ENCODE data around the gene TAPBP.
A peak's percentile ranks its signal among the peaks of the same experiment; 100 is the strongest.

The TAPBP gene

GRCh38 chr6:33319939-33320314 lies 6.0 kb upstream of the TAPBP start:
- no peak for DNase-seq (ENCODE audit: low spot score)

- DNase-seq (ENCODE audit: low spot score), result no peak
Measured at GRCh38 chr6:33318426-33319073, 4.7 kb upstream of the TAPBP start.

- DNase-seq (ENCODE audit: low spot score), result peak; percentile 99
Measured at GRCh38 chr6:33317669-33318425, 4.0 kb upstream of the TAPBP start, which contains the start of gene ZBTB22. ZBTB22 (minus strand) TSS chr6:33317744; CDS start chr6:33316916, 828 bp downstream.

- DNase-seq (ENCODE audit: low spot score), result no peak
Measured at GRCh38 chr6:33317419-33317668, 3.5 kb upstream of the TAPBP start.

GRCh38 chr6:33316603-33317418 lies 2.9 kb upstream of the TAPBP start:
- peak; percentile 44 for DNase-seq (ENCODE audit: low spot score)

- DNase-seq (ENCODE audit: low spot score), result no peak
Measured at GRCh38 chr6:33315793-33316602, 2.1 kb upstream of the TAPBP start.

- peak; percentile 36 for DNase-seq (ENCODE audit: low spot score)
Measured at GRCh38 chr6:33314943-33315792, 1.3 kb upstream of the TAPBP start.

GRCh38 chr6:33314515-33314942 lies 651 bp upstream of the TAPBP start:
- DNase-seq (ENCODE audit: low spot score), result peak; percentile 85

- peak; percentile 68 for DNase-seq (ENCODE audit: low spot score)
Measured at GRCh38 chr6:33313105-33313708, 671 bp downstream of the TAPBP start.

- peak; percentile 86 for DNase-seq (ENCODE audit: low spot score)
Measured at GRCh38 chr6:33312361-33313104, 1.3 kb downstream of the TAPBP start.

- DNase-seq (ENCODE audit: low spot score), result no peak
Measured at GRCh38 chr6:33306356-33306755, 7.5 kb downstream of the TAPBP start.

GRCh38 chr6:33305052-33305451 lies 8.8 kb downstream of the TAPBP start:
- DNase-seq (ENCODE audit: low spot score), result no peak

- DNase-seq (ENCODE audit: low spot score), result no peak
Measured at GRCh38 chr6:33304216-33304615, 9.7 kb downstream of the TAPBP start.

GRCh38 chr6:33301877-33302276 lies 12.0 kb downstream of the TAPBP start:
- no peak for DNase-seq (ENCODE audit: low spot score)

- peak; percentile 96 for DNase-seq (ENCODE audit: low spot score)
Measured at GRCh38 chr6:33299237-33299944, 14.5 kb downstream of the TAPBP start.

GRCh38 chr6:33298773-33299236 lies 15.1 kb downstream of the TAPBP start, which contains the start of gene RGL2:
RGL2 (minus strand) TSS chr6:33298942; CDS start chr6:33298610, 332 bp downstream.
- DNase-seq (ENCODE audit: low spot score), result no peak

- peak; percentile 87 for DNase-seq (ENCODE audit: low spot score)
Measured at GRCh38 chr6:33297956-33298772, 15.7 kb downstream of the TAPBP start.

- DNase-seq (ENCODE audit: low spot score), result peak; percentile 48
Measured at GRCh38 chr6:33297406-33297955, 16.4 kb downstream of the TAPBP start.
